TTC549 (cell line): ENCODE measurements around the gene TBC1D17.

Experiments
- FAIRE-seq: peaks from 2 replicates; lab custom pipeline; 2012; peaks lifted over from hg19 to GRCh38; lab: Jason Lieb, UNC

The TBC1D17 gene

GRCh38 chr19:49861541-49862378, 15.7 kb upstream of the TBC1D17 start:
- no peak for FAIRE-seq

- no peak for FAIRE-seq
Observed at GRCh38 chr19:49862391-49863253, 14.9 kb upstream of the TBC1D17 start.

DNA sequence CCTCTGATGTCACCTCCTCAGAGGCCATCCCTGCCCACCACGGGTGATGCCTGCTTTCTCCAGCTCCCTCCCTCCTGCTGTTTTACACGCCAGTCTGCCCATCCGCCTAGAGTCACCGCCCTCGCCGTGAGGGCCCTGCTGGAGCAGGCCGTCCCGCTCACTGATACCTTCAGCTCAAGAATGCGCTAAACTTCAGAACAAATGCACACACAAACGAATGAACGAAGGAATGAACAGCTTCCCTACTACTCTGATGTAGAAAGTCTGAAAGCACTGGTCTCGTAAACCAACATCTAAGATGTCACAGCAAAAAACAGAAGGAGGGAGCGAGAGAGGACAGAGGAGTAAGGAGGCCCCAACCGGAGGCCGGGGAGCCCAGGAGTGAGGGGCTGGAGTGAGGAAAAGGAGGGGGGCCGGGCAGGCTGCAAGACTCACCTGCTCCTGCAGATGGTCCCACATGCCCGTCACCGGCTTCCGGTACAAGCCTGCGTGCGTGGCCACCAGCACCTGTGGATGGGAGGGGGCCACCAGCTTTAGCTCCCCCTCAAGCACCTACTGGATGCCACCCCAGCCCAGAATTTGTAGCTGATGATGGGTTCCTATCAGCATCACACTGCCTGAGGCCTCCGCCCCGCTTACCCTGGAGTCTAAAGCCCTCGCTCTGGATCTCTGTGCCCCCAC, 14.1 kb upstream of the TBC1D17 start:
- no peak for FAIRE-seq

DNA sequence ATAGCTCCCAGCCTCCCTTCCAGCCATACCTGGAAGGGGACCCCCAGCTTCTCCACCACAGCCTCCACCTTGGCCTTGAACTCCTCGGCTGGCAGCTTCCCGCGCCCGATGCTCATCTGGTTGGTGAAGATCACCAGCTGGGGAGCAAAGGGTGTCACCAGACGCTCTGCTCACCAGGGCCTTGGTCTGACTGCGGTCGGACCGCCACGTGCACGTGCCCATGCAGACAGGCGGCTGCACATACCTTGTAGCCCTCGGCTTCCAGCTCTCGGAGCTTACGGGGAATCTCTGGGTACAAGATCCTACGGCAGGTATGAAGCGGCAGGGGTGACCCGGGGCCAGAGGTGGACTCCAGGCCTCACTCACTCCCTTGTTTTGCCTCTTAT, 13.6 kb upstream of the TBC1D17 start:
- no peak for FAIRE-seq

DNA sequence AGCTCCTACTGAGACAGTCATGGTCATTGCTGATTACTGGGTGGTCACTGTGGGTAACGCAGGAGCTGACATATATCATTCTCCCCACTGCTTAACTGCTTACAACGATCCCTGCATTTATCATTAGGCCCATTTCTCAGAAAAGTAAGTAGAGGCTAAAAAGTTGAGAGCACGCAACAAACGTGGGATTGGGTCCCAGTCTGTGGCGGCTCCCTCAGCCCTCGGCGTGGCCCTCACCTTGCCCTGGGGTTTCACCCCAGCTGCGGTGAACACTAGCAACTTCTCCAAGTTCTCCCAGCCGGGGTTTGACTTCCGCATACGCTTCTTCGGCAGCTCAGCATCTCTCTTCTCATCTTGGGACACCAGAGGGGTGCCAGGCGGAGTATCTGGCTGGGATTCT, 12.6 kb upstream of the TBC1D17 start:
- no peak for FAIRE-seq

GRCh38 chr19:49866933-49867782, 10.3 kb upstream of the TBC1D17 start, which contains the start of gene PNKP:
PNKP (minus strand) TSS chr19:49867576; CDS start chr19:49867204, 372 bp downstream.
- no peak for FAIRE-seq

DNA sequence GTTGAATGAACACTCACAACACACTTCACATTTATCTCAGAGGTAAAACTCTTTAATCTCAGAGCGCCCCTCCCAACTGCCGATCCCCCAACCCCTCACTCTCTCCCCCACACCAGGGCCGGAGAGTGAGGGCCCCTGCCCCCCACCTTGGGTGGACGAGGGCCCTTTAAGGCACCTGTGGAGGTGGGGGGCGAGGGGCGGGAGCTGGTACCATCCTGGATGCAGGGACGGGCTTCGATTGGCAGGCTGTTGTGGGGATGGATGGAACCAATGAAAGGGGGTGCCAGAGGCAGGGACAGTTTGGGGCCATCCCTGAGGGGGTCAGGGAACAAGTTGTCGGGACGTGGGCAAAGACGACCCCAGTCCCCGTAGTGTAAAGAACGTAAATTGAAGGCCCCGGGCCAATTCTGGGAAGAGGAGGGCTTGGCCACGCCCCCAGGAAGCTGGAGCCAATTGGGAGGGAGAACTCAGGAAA, 8.5 kb upstream of the TBC1D17 start:
- FAIRE-seq = no peak

DNA sequence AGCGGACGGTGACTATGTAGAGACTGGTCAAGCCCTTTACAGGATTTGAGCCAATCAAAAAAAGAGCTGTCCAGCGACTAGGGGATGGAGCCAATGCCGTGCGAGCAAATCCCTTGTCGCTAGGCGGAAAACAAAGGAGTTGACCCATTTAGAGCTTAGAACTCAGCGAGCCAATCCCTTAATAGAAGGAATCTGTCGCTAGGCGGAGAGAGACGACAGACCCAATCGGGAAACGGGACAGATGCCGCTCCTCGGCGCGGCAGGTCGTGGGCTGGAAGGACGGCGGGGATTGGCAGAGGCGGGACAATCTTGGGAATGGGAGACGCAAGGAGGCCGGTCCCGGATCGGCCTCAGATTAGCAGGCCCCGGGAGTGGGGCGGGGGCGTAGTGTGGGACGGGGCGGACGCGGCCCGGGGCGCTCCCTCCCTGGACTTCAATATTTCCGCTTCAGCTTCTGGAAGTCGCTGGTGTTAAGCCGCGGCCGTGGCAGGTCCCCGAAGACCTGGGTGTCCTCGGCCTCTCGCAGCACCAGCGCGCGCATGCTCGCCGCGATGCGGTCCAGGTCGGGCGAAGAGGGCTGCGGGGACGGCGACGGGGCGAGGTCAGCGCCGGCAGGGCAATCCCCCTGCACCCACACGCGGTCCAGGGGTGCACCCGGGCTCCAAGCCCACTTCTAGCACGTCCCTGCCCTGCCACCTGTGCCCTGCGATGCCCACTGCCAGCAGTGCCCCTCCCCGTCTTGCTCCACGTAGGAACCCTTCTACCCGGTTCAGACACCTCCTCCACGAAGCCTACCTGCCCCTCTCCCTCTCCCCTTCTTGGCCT, 7.8 kb upstream of the TBC1D17 start:
- FAIRE-seq = peak; percentile 99

DNA sequence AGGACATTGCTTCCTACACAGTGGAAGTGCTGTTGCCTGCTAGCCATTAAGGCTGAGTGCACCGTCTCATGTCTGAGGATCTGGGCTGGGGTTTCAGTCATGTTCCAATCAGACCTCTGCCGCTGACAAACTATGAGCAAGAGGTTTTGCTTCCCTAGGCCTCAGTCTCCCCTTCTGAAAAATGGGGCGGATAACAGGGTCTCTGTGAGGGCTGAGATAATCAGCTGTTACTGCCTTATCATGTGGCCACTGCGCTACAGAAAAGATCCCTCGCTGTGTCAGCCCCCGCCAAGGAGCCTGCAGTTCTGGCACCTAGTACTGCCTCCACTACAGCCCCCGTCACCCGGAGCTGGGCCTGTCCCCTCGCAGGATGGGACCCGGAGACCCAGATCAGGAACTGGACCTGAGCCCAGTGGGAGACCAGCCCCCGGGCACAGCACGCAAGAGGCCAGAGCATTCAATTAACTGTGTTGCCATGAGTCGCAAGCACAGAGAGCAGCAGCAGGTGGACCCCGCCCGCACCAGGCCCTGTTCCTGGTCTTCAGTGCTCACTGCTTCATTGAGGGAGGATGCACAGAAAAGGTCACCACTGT, 7.1 kb upstream of the TBC1D17 start:
- FAIRE-seq = no peak

DNA sequence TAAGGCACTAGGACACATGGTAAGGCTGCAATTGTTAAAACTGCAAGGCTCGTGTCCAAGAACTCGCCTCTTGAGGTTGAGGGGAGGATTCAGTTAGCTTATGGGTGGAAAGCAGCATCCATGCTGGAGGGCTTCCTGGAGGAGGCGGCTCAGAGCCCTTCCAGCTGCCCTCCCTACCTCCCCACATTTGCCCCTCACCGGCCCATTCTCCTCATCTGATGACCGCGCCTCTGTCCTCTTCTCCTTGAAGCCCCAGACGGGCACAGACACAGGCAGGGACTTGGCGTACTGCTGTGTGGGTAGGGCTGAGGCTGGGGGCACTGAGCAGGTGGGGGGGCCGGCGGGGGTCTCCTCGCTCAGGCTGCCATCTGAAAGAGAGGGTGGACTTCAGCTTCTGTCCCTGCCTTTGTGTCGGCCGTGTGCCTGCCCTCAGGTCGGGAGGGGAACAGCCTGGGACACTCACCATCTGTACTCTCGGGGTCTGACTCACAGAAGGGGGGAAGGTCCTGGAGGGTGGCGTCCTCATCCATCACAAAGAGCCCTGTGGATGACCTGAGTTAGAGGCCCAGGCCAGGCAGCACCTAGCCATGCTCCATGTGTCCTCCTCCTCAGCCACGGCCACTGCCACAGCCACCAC, 6.0 kb upstream of the TBC1D17 start:
- FAIRE-seq = no peak

- FAIRE-seq = no peak
Observed at GRCh38 chr19:49872245-49873128, 5.0 kb upstream of the TBC1D17 start.

DNA sequence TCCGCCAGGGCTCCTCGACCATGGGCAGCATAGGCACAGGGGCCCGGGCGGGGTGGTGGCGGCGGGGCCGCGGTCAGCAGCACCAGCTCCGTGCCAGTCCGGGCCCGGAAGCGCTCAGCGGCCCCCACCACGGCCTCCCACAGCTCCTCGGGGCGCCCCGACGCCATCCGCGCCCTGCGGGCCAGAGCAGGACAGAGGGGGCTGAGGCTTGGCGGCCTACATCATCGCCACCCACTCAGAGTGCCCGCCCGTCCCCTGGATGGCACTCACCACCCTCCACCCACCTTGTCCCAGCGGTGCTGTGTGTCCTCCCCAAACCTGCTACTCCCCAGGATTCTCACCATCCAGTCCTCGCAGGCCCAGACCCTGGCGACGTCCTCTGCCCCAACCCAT, 4.4 kb upstream of the TBC1D17 start:
- FAIRE-seq = no peak

DNA sequence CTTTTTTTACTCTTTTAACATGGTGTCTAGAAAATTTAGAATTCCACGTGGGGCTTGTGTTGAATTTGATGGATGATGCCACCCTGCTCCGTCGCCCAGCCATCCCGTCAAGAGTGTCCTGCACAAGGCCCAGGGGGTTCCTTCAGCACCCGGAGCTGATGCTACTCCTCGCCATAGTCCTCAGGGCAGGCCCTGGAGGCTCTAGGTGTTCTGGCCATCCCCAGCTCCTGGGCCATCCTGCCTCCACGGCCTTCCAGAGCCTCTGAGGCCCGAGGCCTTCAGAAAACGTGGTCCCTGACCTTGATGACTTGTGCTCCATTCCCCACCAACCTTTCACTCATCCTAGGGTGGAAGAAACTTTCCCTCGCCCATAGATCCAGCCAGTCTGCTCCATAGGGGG, 3.7 kb upstream of the TBC1D17 start:
- no peak for FAIRE-seq

DNA sequence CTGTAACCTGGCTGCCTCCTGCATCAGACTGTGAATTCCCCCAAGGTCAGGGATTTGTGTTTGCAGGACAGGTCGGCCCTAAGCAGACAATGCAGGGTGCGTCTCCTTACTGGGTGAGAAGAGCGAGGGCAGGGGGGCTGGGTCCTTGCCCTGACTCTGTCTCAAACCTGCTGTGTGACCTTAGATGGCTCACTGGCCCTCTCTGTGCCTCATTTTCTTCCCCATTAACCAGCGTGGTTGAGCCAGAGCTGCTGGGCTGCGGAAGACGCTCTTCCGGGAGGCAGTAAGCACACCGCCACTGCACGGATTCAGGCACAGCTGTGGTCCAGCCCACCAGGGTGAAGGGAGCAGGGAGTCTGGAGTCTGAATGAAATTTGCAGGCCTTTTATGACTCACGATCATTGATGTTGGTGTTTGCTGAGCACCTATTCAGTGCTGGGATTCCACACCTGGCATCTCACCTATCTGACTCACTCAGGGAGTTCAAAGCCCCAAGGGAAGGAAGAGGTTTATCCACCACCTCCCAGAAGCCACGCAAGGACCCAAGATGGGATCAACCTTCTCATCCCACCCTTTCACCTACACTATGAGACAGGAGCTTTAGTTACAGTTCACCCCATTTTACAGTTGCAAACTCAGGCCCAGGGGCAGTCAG, 2.9 kb upstream of the TBC1D17 start:
- no peak for FAIRE-seq

DNA sequence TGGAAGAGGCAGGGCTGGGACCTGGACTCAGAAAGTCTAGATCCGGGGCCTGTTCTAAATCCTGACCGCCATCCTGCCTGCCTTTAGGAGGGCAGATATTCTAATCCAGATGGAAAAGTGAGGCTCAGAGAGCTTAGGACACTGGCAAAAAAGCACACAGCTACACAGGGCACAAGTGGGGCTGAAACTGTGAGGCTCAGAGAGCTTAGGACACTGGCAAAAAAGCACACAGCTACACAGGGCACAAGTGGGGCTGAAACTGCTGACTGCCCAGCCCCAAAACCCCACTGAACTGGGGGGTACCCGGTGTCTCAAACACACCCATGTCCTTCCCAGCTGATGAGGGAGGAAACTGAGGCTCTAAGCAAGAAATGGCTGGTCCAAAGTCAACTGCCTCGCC, 2.3 kb upstream of the TBC1D17 start:
- FAIRE-seq = no peak

GRCh38 chr19:49875857-49876421, 1.6 kb upstream of the TBC1D17 start:
- FAIRE-seq = no peak

DNA sequence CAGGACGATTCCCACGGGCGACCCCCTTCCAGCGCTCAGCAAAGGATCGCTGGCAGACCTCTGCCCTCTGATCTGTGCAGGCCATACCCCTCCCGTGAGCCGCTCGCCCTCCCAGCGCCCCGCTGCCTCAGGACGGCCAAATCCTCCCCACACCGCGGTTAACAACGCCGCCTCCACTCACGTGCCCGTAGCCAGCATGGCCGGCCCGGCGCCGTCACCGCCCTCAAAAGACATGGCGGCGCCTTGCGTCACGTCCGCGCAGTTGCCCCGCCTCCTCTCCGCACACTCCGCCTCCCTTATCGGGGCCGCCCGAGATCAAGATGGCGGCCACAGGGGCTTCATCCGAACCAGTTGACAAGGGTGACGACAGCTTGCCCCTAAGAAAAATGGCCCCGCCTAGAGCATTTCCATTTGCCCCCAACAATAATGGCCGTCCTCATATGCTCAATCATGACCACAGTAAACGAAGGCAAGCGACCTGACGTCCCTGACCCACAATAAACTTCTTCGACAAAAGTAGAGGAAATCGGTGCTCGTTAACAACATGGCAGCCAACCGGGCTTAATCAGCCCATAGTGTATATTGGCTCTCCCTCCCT, 981 bp upstream of the TBC1D17 start:
- FAIRE-seq = peak; percentile 93
